HepG2 (cell line): Measurements from ENCODE around the gene PRRC2A. TPM values are rescaled to one million over a fixed set of nuclear protein-coding genes. Genes with fewer than 3 reads are reported as not detected.

Experiments
- ATF7 ChIP-seq, 2 experiments: fragments of 450-650 bp in 1 of 2; sonication (generic) in 1 of 2; formaldehyde crosslinking in 1 of 2; IDR thresholded peaks; 2 replicates each; pipeline versions ENCODE4 v1.4.0 to v1.6.1; 2016 to 2020; ENCODE audit warnings: antibody characterized with exemption in 1 of 2, mild to moderate bottlenecking in 1 of 2, missing genetic modification reagents in 1 of 2
- ISL2 ChIP-seq: sonication (generic); formaldehyde crosslinking; IDR thresholded peaks from 2 replicates; pipeline ENCODE4 v1.5.0; 2020; ENCODE audit warnings: missing genetic modification reagents
- KDM3A ChIP-seq: IDR thresholded peaks from 2 replicates; pipeline ENCODE4 v1.6.1; 2018; ENCODE audit warnings: low read depth, missing compliant biosample characterization
- MED8 ChIP-seq: sonication (generic); formaldehyde crosslinking; IDR thresholded peaks from 2 replicates; pipeline ENCODE4 v1.8.1; 2023; ENCODE audit warnings: mild to moderate bottlenecking, missing genetic modification reagents; ENCODE audit not compliant: insufficient replicate concordance
- MYC ChIP-seq: sonication (generic); formaldehyde crosslinking; IDR thresholded peaks from 2 replicates; pipeline ENCODE4 v1.9.0; 2021; ENCODE audit warnings: missing genetic modification reagents, borderline replicate concordance
- NR1H2 ChIP-seq: sonication (generic); formaldehyde crosslinking; IDR thresholded peaks from 2 replicates; pipeline ENCODE4 v1.8.1; 2022; ENCODE audit warnings: low read depth, missing genetic modification reagents, borderline replicate concordance
- POLR2G ChIP-seq: fragments of 200-400 bp; formaldehyde crosslinking; IDR thresholded peaks from 2 replicates; pipeline ENCODE4 v1.6.1; 2018; ENCODE audit warnings: mild to moderate bottlenecking, low read depth, low read length, moderate library complexity
- RELA ChIP-seq: sonication (generic); formaldehyde crosslinking; IDR thresholded peaks from 2 replicates; pipeline ENCODE4 v1.4.0; 2020; ENCODE audit warnings: missing genetic modification reagents
- SIN3A ChIP-seq: IDR thresholded peaks from 2 replicates; pipeline ENCODE4 v1.6.1; 2011; ENCODE audit warnings: low read depth, mild to moderate bottlenecking, control low read depth, low read length, borderline replicate concordance
- ZBTB38 ChIP-seq: sonication (generic); formaldehyde crosslinking; IDR thresholded peaks from 2 replicates; pipeline ENCODE4 v1.5.1; 2020; ENCODE audit warnings: mild to moderate bottlenecking, missing genetic modification reagents
- ZNF501 ChIP-seq: sonication (generic); formaldehyde crosslinking; IDR thresholded peaks from 2 replicates; pipeline ENCODE4 v1.5.1; 2020; ENCODE audit warnings: mild to moderate bottlenecking, moderate library complexity, missing genetic modification reagents
- ZNF790 ChIP-seq: sonication (generic); formaldehyde crosslinking; IDR thresholded peaks from 2 replicates; pipeline ENCODE4 v1.8.0; 2022; ENCODE audit warnings: missing genetic modification reagents, mild to moderate bottlenecking, borderline replicate concordance
- polyA plus RNA-seq, 8 experiments: library from polyadenylated mRNA; depleted of rRNA in 3 of 8; stranded (reverse) in 7 of 8; unstranded in 1 of 8; fragments of >200 nt; fragmentation: Illumina TruSeq in 4 of 8; extraction: Trizol in 4 of 8; gene quantifications; 2 replicates each; pipeline versions ENCODE4 v1.2.1 to v1.2.3, GENCODE V29; 2011 to 2016; ENCODE audit warnings: low read depth in 4 of 8, missing spikeins in 1 of 8, mixed read lengths in 1 of 8; ENCODE audit not compliant: insufficient read depth in 1 of 8
- total RNA-seq, 5 experiments: library from RNA; depleted of rRNA; stranded (reverse); fragments of >200 nt; fragmentation: Illumina TruSeq; extraction: Trizol; gene quantifications; 2 replicates each; pipeline ENCODE4 v1.2.3, GENCODE V29; 2016; ENCODE audit warnings: low read depth in 1 of 5
- TF ChIP-seq, protein P1 (sequence below): sonication (generic); formaldehyde crosslinking; IDR thresholded peaks from 2 replicates; pipeline ENCODE4 v1.4.0; 2020; ENCODE audit warnings: missing genetic modification reagents, borderline replicate concordance
- TF ChIP-seq, protein P2 (sequence below): sonication (generic); formaldehyde crosslinking; IDR thresholded peaks from 2 replicates; pipeline ENCODE4 v1.4.0; 2020; ENCODE audit warnings: mild to moderate bottlenecking, missing genetic modification reagents
- TF ChIP-seq, protein P3 (sequence below): sonication (generic); formaldehyde crosslinking; IDR thresholded peaks from 2 replicates; pipeline ENCODE4 v1.4.0; 2020; ENCODE audit warnings: missing genetic modification reagents
- TF ChIP-seq, protein P4 (sequence below): sonication (generic); formaldehyde crosslinking; conservative IDR thresholded peaks from 2 replicates; pipeline ENCODE4 v1.8.0; 2022; ENCODE audit warnings: low read depth, missing genetic modification reagents

Gene PRRC2A
- total and polyA plus RNA-seq, 2 of the 13 experiments (the other 11 are each of a cell fraction or from before 2014, with no cell fraction given): 38.9 to 47.4 TPM

DNA sequence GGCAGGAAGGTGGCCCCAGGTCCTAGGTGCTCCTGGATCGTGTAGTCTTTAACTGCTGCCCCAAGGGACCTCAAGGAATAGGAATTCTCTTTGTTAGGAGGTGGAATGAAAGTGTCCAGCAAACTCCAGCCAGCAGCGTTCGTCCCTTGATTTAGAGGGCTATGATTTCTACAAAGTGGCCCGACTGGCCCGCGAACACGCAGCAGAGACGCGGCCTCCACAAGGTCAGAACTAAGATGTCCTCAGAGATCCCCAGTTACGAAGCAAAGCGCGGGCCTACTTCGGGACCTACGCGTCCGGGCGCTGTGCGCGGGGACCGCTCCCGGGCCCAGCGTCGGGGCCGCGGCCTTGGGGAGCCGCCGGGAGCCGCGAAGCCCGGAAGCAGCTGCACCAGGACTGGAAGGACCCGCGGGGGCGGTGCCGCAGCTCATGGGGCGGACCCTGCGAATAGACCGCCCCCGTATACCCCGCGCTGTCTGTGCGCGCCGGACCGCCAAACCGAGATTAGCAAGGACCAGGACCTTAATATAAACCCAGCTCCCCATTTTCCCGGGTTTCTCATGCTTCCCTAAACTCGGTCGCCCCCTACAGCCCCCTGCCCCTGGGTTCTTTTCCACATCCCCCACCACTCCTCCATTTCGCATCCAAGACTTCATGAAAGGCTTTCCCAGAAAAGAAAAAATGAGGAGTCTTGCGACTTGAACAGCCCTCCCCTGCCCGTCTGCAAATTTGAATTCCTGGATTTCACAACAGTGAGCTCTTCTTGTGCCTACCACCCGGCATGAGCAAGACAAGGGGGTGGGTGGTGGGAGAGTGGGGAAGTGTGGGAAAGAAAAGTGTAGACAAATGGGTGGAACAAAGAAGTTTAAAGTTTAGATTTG lies 40.1 kb downstream of the PRRC2A start, which contains the start of gene C6orf47 (continued):
- TF ChIP-seq, protein P1, sequence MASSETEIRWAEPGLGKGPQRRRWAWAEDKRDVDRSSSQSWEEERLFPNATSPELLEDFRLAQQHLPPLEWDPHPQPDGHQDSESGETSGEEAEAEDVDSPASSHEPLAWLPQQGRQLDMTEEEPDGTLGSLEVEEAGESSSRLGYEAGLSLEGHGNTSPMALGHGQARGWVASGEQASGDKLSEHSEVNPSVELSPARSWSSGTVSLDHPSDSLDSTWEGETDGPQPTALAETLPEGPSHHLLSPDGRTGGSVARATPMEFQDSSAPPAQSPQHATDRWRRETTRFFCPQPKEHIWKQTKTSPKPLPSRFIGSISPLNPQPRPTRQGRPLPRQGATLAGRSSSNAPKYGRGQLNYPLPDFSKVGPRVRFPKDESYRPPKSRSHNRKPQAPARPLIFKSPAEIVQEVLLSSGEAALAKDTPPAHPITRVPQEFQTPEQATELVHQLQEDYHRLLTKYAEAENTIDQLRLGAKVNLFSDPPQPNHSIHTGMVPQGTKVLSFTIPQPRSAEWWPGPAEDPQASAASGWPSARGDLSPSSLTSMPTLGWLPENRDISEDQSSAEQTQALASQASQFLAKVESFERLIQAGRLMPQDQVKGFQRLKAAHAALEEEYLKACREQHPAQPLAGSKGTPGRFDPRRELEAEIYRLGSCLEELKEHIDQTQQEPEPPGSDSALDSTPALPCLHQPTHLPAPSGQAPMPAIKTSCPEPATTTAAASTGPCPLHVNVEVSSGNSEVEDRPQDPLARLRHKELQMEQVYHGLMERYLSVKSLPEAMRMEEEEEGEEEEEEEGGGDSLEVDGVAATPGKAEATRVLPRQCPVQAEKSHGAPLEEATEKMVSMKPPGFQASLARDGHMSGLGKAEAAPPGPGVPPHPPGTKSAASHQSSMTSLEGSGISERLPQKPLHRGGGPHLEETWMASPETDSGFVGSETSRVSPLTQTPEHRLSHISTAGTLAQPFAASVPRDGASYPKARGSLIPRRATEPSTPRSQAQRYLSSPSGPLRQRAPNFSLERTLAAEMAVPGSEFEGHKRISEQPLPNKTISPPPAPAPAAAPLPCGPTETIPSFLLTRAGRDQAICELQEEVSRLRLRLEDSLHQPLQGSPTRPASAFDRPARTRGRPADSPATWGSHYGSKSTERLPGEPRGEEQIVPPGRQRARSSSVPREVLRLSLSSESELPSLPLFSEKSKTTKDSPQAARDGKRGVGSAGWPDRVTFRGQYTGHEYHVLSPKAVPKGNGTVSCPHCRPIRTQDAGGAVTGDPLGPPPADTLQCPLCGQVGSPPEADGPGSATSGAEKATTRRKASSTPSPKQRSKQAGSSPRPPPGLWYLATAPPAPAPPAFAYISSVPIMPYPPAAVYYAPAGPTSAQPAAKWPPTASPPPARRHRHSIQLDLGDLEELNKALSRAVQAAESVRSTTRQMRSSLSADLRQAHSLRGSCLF (CRISPR knock-in tag): peak; percentile 86; the same call in 1 of the 2 replicates
- TF ChIP-seq KDM3A: peak; percentile 67; the same call in 1 of the 2 replicates
- TF ChIP-seq MED8 (CRISPR knock-in tag): peak; percentile 71
- TF ChIP-seq, protein P2, sequence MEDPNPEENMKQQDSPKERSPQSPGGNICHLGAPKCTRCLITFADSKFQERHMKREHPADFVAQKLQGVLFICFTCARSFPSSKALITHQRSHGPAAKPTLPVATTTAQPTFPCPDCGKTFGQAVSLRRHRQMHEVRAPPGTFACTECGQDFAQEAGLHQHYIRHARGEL (CRISPR knock-in tag): no peak; the same call in 1 of the 2 replicates
- TF ChIP-seq ATF7 (IDR thresholded peaks at IDR 0.05): no peak
- TF ChIP-seq ATF7 (CRISPR knock-in tag; IDR thresholded peaks at IDR 0.05): no peak
- TF ChIP-seq ZNF501 (CRISPR knock-in tag): peak; percentile 94
- peak; percentile 97 for TF ChIP-seq POLR2G
- TF ChIP-seq ISL2 (CRISPR knock-in tag): peak; percentile 81
- TF ChIP-seq RELA: peak; percentile 71; the same call in 1 of the 2 replicates
- TF ChIP-seq ZBTB38 (CRISPR knock-in tag): peak; percentile 77
- TF ChIP-seq, protein P3, sequence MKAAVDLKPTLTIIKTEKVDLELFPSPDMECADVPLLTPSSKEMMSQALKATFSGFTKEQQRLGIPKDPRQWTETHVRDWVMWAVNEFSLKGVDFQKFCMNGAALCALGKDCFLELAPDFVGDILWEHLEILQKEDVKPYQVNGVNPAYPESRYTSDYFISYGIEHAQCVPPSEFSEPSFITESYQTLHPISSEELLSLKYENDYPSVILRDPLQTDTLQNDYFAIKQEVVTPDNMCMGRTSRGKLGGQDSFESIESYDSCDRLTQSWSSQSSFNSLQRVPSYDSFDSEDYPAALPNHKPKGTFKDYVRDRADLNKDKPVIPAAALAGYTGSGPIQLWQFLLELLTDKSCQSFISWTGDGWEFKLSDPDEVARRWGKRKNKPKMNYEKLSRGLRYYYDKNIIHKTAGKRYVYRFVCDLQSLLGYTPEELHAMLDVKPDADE (CRISPR knock-in tag): peak; percentile 92; the same call in 1 of the 2 replicates
- TF ChIP-seq SIN3A: peak; percentile 73; the same call in 1 of the 2 replicates
- peak; percentile 65; the same call in 1 of the 2 replicates for TF ChIP-seq MYC
- peak; percentile 47; the same call in 1 of the 2 replicates for TF ChIP-seq NR1H2 (CRISPR knock-in tag)
- no peak for TF ChIP-seq ZNF790 (CRISPR knock-in tag)
- TF ChIP-seq, protein P4, sequence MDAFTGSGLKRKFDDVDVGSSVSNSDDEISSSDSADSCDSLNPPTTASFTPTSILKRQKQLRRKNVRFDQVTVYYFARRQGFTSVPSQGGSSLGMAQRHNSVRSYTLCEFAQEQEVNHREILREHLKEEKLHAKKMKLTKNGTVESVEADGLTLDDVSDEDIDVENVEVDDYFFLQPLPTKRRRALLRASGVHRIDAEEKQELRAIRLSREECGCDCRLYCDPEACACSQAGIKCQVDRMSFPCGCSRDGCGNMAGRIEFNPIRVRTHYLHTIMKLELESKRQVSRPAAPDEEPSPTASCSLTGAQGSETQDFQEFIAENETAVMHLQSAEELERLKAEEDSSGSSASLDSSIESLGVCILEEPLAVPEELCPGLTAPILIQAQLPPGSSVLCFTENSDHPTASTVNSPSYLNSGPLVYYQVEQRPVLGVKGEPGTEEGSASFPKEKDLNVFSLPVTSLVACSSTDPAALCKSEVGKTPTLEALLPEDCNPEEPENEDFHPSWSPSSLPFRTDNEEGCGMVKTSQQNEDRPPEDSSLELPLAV (CRISPR knock-in tag): no peak
